ENCODE measurements around the gene PRKN.
"Not testable (repeated sequence)": the region's sequence is repeated elsewhere in the genome, so short reads cannot be mapped to it uniquely, and the experiment has no call there.

PRKN gene

GRCh38 chr6:162533009-162533400 lies 194.6 kb downstream of the PRKN start:
- no peak for DNase-seq (ENCODE audit: low spot score)

GRCh38 chr6:162532283-162533008 lies 195.1 kb downstream of the PRKN start:
- DNase-seq (ENCODE audit: low spot score): no peak

- not testable (repeated sequence) for DNase-seq (ENCODE audit: low spot score)
Observed at GRCh38 chr6:162531391-162531790, 196.2 kb downstream of the PRKN start.

GRCh38 chr6:162528538-162528937 lies 199.0 kb downstream of the PRKN start:
- no peak for DNase-seq (ENCODE audit: low spot score)

GRCh38 chr6:162526960-162527359 lies 200.6 kb downstream of the PRKN start:
- DNase-seq (ENCODE audit: low spot score): no peak

GRCh38 chr6:162525181-162525580 lies 202.4 kb downstream of the PRKN start:
- no peak for DNase-seq (ENCODE audit: low spot score)

GRCh38 chr6:162512744-162513143 lies 214.8 kb downstream of the PRKN start:
- DNase-seq (ENCODE audit: low spot score): no peak

GRCh38 chr6:162497389-162497788 lies 230.2 kb downstream of the PRKN start:
- peak; percentile 62 for DNase-seq (ENCODE audit: low spot score)

GRCh38 chr6:162493917-162494316 lies 233.6 kb downstream of the PRKN start:
- DNase-seq (ENCODE audit: low spot score): no peak

GRCh38 chr6:162491637-162492036 lies 235.9 kb downstream of the PRKN start:
- DNase-seq (ENCODE audit: low spot score): no peak

GRCh38 chr6:162489101-162489976 lies 238.2 kb downstream of the PRKN start:
- DNase-seq (ENCODE audit: low spot score): no peak

- no peak for DNase-seq (ENCODE audit: low spot score)
Observed at GRCh38 chr6:162488444-162488843, 239.1 kb downstream of the PRKN start.

- DNase-seq (ENCODE audit: low spot score): peak; percentile 25
Observed at GRCh38 chr6:162485464-162485863, 242.1 kb downstream of the PRKN start.

GRCh38 chr6:162481938-162482337 lies 245.6 kb downstream of the PRKN start:
- no peak for DNase-seq (ENCODE audit: low spot score)

- DNase-seq (ENCODE audit: low spot score): no peak
Observed at GRCh38 chr6:162481320-162481719, 246.2 kb downstream of the PRKN start.

- no peak for DNase-seq (ENCODE audit: low spot score)
Observed at GRCh38 chr6:162478192-162478671, 249.3 kb downstream of the PRKN start.

- DNase-seq (ENCODE audit: low spot score): no peak
Observed at GRCh38 chr6:162474722-162475121, 252.8 kb downstream of the PRKN start.

- DNase-seq (ENCODE audit: low spot score): no peak
Observed at GRCh38 chr6:162471842-162472241, 255.7 kb downstream of the PRKN start.

- DNase-seq (ENCODE audit: low spot score): no peak
Observed at GRCh38 chr6:162468326-162468725, 259.2 kb downstream of the PRKN start.

GRCh38 chr6:162467679-162468078 lies 259.9 kb downstream of the PRKN start:
- DNase-seq (ENCODE audit: low spot score): no peak

- DNase-seq (ENCODE audit: low spot score): no peak
Observed at GRCh38 chr6:162463576-162463975, 264.0 kb downstream of the PRKN start.

- no peak for DNase-seq (ENCODE audit: low spot score)
Observed at GRCh38 chr6:162459985-162460384, 267.6 kb downstream of the PRKN start.

GRCh38 chr6:162450358-162450757 lies 277.2 kb downstream of the PRKN start:
- DNase-seq (ENCODE audit: low spot score): no peak

All from Ammon's horn (tissue), 1 donor.